ENCODE results near the gene CNGA2.

DNA sequence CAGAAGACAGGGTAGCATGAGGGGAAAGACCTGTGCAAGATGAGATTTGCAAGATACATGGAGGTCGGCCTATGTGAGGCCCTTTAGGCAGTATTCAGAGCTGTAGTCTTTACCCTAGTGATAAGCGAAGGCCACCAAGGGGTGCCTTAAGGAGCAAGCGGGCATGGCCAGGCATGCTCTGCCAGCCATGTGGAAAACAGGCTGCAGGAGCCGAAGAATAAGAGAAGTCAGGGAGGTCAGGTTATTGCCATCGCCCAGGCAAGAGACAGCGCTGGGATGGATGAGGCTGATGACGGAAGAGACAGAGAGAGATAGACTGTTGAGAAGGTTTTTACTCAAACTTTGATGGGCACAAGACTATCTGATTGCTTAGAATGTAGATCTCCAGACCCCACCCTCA lies 25.7 kb upstream of the CNGA2 start:
- TF ChIP-seq, protein P1, sequence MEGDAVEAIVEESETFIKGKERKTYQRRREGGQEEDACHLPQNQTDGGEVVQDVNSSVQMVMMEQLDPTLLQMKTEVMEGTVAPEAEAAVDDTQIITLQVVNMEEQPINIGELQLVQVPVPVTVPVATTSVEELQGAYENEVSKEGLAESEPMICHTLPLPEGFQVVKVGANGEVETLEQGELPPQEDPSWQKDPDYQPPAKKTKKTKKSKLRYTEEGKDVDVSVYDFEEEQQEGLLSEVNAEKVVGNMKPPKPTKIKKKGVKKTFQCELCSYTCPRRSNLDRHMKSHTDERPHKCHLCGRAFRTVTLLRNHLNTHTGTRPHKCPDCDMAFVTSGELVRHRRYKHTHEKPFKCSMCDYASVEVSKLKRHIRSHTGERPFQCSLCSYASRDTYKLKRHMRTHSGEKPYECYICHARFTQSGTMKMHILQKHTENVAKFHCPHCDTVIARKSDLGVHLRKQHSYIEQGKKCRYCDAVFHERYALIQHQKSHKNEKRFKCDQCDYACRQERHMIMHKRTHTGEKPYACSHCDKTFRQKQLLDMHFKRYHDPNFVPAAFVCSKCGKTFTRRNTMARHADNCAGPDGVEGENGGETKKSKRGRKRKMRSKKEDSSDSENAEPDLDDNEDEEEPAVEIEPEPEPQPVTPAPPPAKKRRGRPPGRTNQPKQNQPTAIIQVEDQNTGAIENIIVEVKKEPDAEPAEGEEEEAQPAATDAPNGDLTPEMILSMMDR (IDR thresholded peaks at IDR 0.05): no peak
- no peak for TF ChIP-seq POLR2A (IDR thresholded peaks at IDR 0.05)
